ENCODE results near the gene CTAG1B.
"Not testable (repeated sequence)": the region's sequence is repeated elsewhere in the genome, so short reads cannot be mapped to it uniquely, and the experiment has no call there.

- not testable (repeated sequence) for TF ChIP-seq CTCF (IDR thresholded peaks at IDR 0.05); ZFX (IDR thresholded peaks at IDR 0.05; ENCODE audit: borderline replicate concordance)
Measured at GRCh38 chrX:154633661-154634060, 14.6 kb upstream of the CTAG1B start.

All from 22Rv1 (cell line).